HTERT RPE-1 (cell line): Measurements from ENCODE around the gene CHERP.
"Not testable (repeated sequence)": the region's sequence is repeated elsewhere in the genome, so short reads cannot be mapped to it uniquely, and the experiment has no call there.

Source experiments
- in situ Hi-C: fragments of 300-500 bp; cut with MboI; formaldehyde crosslinking; loops from 4 replicates; pipeline ENCODE4 v1.14.3; 2020; ENCODE audit warnings: low sequenced_read_pairs

Gene CHERP

DNA sequence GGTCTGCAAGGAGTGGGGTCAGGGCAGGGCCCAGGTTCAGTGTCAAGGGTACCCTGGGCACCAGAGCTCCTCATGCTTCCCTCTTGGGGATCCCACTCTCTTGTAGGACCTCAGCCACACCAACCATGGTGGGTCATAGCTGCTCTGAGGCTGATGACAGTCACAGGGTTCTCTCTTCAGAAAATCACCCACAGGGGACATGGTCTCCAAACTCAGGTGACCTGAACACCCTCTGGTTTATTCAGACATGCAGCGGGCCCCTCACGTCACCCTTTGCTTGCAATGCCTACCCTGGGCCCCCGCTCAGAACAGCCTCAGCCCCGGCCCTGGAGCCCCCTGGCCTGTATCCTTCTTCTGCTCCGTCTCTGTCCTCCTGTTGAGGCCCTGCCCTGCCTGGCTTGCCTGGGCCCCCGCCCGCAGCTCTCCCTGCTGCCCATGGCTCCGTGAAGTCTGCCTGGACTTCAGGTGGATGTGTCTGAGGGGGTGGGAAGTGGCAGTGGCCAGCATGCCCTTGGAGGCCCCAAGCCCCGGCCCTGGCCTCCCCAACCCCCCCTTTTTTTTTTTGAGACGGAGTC is 20.4 kb downstream of the CHERP start:
- in situ Hi-C loops = no loop called here

GRCh38 chr19:16520986-16521624 is 21.1 kb downstream of the CHERP start:
- in situ Hi-C loops = no loop called here

DNA sequence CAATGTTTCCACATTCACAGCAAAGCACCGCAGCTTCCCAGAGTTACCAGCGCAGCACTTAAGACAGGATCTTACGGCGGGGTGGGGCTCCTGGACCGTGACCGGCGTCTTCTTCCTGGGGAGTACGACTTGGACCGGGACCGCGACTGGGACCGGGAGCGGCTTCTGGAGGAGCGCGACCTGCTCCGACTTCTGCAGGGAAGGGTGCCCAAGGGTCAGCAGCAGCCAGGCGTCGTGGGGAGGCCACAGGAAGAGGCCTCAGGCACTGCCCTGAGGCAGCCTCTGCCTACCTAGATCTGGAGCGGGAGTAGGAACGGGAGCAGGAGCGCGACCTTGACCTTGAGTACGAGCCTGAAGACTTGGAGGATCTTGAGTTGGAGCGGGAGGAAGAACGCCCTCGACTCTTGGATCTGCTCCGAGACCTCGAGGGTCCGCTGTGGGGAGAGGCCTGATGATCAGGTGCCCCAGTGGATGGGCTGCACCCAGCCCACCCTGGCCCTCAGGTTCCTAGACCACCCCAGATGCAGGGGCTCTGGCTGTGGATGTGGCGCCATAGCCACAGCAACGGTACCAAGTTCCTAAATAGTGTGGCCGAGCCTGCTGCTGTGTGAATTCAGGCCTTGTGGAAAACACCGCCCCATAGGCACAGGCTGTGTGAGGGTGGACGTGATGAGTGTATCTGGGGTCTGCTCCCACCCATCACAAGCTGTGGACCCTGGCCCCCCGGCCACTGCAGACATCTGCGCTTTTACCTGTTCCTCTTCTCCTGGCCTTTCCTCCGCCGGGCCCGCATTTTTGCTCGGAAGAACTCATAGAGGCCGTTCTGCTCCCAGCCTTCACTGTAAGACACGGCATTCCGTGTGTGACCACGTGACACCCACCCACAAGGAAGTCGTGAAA is 21.9 kb downstream of the CHERP start:
- in situ Hi-C loops = no loop called here

- in situ Hi-C loops = no loop called here
Measured at GRCh38 chr19:16519230-16519687, 23.0 kb downstream of the CHERP start.

- in situ Hi-C loops = no loop called here
Measured at GRCh38 chr19:16518483-16519229, 23.6 kb downstream of the CHERP start.

- in situ Hi-C loops = no loop called here
Measured at GRCh38 chr19:16518061-16518460, 24.2 kb downstream of the CHERP start.

GRCh38 chr19:16516923-16517610 is 25.2 kb downstream of the CHERP start:
- in situ Hi-C loops = no loop called here

GRCh38 chr19:16516381-16516780 is 25.9 kb downstream of the CHERP start:
- in situ Hi-C loops = no loop called here

DNA sequence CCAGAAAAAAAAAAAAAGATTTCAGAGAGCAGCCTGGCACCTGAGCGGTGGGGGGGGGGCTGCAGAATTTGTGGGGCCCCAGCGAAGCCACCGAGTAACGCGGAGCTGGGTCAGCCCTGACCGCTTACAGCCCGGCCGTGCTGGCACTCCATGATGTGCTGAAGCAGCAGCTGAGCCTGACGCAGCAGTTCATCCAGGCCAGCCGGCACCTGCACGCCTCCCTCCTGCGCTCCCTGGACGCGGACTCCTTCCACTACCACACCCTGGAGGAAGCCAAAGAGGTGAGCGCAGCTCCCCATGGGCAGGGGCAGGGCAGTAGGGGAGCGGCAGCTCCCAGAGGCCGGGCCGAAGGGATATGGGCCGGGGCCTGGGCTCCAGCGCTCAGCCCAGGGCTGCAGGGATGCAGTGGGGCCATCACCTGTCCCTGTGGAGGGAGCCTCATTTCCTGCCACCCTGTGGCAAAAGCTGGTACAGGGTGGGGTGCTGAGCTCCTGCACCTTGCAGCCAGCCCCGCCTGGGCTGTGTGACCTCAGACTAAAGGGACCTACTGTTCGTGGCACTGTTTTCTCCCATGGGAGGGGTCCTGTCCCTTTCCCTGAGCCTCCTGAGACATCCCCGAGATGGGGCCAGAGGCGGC is 27.7 kb downstream of the CHERP start:
- in situ Hi-C loops = no loop called here

- in situ Hi-C loops = not testable (repeated sequence)
Measured at GRCh38 chr19:16512611-16513010, 29.6 kb downstream of the CHERP start.

- in situ Hi-C loops = no loop called here
Measured at GRCh38 chr19:16509141-16510061, 32.8 kb downstream of the CHERP start.

DNA sequence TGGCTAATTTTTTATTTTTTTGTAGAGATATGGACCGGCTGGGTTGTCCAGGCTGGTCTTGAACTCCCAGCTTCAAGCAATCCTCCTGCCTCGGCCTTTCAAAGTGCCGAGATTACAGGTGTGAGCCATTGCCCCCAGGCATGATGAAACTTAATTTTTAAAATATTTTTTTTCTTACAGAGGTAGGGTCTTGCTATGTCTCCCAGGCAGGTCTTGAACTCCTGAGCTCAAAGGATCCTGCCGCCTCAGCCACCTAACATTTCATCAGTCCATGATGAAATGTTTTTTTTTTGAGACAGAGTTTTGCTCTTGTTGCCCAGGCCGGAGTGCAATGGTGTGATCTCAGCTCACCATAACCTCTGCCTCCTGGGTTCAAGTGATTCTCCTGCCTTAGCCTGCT is 33.7 kb downstream of the CHERP start:
- in situ Hi-C loops = no loop called here

- in situ Hi-C loops = no loop called here
Measured at GRCh38 chr19:16506961-16507360, 35.3 kb downstream of the CHERP start.

GRCh38 chr19:16506161-16506560 is 36.1 kb downstream of the CHERP start:
- in situ Hi-C loops = not testable (repeated sequence)

- in situ Hi-C loops = no loop called here
Measured at GRCh38 chr19:16504271-16504670, 38.0 kb downstream of the CHERP start.

DNA sequence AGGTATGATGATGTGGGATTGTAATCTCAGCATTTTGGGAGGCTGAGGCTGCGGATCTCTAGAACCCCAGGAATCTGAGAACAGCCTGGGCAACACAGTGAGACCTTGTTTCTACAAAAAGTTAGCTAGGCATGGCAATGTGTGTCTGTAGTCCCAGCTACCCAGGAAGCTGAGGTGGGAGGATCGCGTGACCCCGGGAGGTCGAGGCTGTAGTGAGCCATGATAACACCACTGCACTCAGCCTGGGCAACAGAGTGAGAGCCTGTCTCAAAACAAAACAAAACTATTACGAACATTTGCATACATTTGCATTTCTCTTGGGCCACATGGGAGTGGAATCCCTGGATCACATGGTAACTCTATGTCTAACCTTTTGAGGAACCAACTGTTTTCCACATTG is 44.4 kb downstream of the CHERP start:
- in situ Hi-C loops = no loop called here

DNA sequence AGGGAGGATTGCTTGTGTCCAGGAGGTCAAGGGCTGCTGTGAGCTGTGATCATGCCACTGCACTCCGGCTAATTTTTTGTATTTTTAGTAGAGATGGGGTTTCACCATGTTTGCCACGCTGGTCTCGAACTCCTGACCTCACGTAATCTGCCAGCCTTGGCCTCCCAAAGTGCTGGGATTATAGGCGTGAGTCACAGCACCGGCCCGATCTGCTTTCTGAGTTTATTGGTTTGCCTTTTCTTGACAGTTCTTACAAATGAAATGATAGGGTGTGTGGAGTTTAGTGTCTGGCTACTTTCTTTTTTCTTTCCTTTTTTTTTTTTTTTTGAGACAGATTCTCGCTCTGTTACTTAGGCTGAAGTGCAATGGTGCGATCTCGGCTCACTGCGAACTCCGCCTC is 45.2 kb downstream of the CHERP start:
- in situ Hi-C loops = no loop called here

DNA sequence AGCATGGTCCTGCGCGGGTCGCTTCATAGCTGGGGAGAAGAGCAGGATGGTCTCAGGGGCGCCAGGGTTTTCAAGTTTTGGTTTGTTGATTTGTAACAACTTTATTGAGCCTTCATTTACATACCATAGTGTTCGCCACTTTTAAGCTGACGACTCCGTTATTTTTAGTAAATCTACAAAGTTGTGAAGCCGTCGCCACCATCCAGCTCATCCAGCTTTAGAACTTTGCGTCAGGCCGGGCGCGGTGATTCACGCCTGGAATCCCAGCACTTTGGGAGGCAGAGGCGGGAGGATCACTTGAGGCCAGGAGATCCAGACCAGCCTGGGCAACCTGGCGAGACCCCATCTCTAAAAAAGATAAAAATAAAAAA is 45.6 kb downstream of the CHERP start:
- in situ Hi-C loops = no loop called here

- in situ Hi-C loops = no loop called here
Measured at GRCh38 chr19:16495982-16496612, 46.1 kb downstream of the CHERP start, which contains the start of the genes C19orf44 and CALR3. Gene C19orf44, plus strand, starts transcription at chr19:16496394. Its CDS starts 4,399 bp downstream, at chr19:16500793. Gene CALR3, minus strand, starts transcription at chr19:16496167. Its CDS starts 38 bp downstream, at chr19:16496129.
